ENCODE data around the gene EFCAB6.

Gene EFCAB6

GRCh38 chr22:43858156-43858895 lies 46.2 kb upstream of the EFCAB6 start:
- no peak for TF ChIP-seq CTCF (IDR thresholded peaks at IDR 0.05; ENCODE audit: low read depth, low read length, missing control alignments)
- in situ Hi-C loops (cut with HindIII; ENCODE audit: low sequenced_read_pairs) = no loop called here
- DNase-seq (ENCODE audit: low read depth) = no peak
- H3K4me3 ChIP-seq (ENCODE audit: low read depth, low read length) = no peak overlapping the region

DNA sequence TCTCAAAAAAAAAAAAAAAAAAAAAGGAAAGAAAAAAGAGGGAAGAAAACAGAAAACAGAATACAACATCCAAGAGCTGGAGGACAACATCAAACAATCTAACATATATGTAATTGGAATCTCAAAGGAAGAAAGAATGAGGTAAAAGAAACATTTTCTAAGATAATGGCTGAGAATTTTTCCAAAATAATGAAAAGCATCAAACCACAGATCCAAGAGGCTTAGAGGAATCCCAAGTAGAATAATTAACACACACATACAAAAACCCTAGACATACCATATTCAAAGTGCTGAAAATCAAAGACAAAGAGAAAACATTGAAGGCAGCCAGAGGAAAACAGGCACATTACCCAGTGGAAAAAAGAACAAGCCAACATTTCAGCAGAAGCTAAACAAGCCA lies 45.3 kb upstream of the EFCAB6 start:
- TF ChIP-seq CTCF (IDR thresholded peaks at IDR 0.05; ENCODE audit: low read depth, low read length, missing control alignments) = no peak
- in situ Hi-C loops (cut with HindIII; ENCODE audit: low sequenced_read_pairs) = no loop called here
- H3K4me3 ChIP-seq (ENCODE audit: low read depth, low read length) = no peak overlapping the region
- no peak for DNase-seq (ENCODE audit: low read depth)

GRCh38 chr22:43855431-43855830 lies 43.3 kb upstream of the EFCAB6 start:
- no peak overlapping the region for H3K4me3 ChIP-seq (ENCODE audit: low read depth, low read length)
- no peak for TF ChIP-seq CTCF (IDR thresholded peaks at IDR 0.05; ENCODE audit: low read depth, low read length, missing control alignments)
- in situ Hi-C loops (cut with HindIII; ENCODE audit: low sequenced_read_pairs) = no loop called here
- no peak for DNase-seq (ENCODE audit: low read depth)

DNA sequence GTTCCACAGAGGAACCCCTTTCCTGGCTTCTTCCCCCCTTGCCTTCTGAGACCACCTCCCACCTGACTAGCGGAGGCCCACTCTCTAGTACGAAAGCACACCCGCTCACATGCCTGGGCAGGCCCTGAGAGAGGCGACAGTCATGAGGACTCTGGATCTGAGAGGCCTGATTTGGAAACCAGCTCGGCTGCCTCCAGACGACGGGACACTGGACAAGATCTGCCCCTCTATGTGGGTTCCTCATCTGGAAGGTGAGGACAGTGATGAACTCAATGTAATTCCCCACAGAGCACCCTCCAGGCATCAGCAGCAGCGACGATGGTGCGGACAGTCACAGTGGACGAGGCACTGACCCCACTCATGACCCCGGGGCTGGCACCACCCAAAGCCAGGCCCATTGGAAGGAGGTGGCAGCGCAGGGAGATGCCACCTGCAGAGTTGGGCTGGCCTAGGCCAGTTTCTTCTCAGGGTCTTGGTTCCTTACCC lies 42.7 kb upstream of the EFCAB6 start:
- TF ChIP-seq CTCF (IDR thresholded peaks at IDR 0.05; ENCODE audit: low read depth, low read length, missing control alignments) = no peak
- DNase-seq (ENCODE audit: low read depth) = no peak
- no peak overlapping the region for H3K4me3 ChIP-seq (ENCODE audit: low read depth, low read length)
- in situ Hi-C loops (cut with HindIII; ENCODE audit: low sequenced_read_pairs) = no loop called here

DNA sequence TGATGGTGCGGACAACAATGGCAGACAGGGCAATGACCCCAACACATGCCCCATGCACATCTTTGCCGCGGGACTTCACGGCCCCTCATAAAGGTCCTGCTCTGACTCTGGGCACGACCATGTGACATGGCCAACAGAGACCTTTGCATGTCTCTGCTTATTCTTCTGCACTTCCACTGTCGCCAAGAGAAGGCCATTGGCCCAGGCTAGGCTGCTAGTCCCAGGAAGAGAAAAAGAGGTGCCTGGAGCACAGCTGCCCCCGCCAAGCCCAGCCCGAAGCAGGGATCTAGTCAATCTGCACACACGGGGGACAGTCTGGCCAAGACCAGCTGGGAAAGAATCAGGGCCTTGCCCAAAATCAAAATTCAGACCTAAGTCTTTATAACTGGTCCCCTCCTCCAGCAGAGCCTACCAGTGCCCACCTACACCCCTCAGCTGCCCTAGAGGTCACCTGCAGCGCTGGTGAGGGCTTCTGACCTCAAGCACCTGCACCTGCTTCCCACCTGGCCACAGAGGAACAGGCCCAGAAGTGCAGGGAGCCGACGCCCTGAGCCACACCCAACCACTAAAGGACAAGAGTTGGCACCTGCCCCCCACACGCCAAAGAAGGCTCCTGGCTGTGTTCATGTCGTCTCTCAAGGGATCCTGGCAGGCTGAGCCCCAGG lies 42.1 kb upstream of the EFCAB6 start:
- in situ Hi-C loops (cut with HindIII; ENCODE audit: low sequenced_read_pairs) = no loop called here
- no peak for DNase-seq (ENCODE audit: low read depth)
- no peak for TF ChIP-seq CTCF (IDR thresholded peaks at IDR 0.05; ENCODE audit: low read depth, low read length, missing control alignments)
- no peak overlapping the region for H3K4me3 ChIP-seq (ENCODE audit: low read depth, low read length)

- in situ Hi-C loops (cut with HindIII; ENCODE audit: low sequenced_read_pairs) = no loop called here
- H3K4me3 ChIP-seq (ENCODE audit: low read depth, low read length) = no peak overlapping the region
- no peak for DNase-seq (ENCODE audit: low read depth)
- TF ChIP-seq CTCF (IDR thresholded peaks at IDR 0.05; ENCODE audit: low read depth, low read length, missing control alignments) = no peak
These were observed 41.3 kb upstream of the EFCAB6 start for GRCh38 chr22:43853328-43853931.

All from astrocyte of the cerebellum (primary cell).